Measurements from ENCODE around the gene AMBP. TPM values are rescaled to one million over a fixed set of nuclear protein-coding genes. Genes with fewer than 3 reads are reported as not detected.

The AMBP gene
- total RNA-seq, 6 experiments from 2014 or later: 2,202 to 7,072 (median 5,221) TPM

DNA sequence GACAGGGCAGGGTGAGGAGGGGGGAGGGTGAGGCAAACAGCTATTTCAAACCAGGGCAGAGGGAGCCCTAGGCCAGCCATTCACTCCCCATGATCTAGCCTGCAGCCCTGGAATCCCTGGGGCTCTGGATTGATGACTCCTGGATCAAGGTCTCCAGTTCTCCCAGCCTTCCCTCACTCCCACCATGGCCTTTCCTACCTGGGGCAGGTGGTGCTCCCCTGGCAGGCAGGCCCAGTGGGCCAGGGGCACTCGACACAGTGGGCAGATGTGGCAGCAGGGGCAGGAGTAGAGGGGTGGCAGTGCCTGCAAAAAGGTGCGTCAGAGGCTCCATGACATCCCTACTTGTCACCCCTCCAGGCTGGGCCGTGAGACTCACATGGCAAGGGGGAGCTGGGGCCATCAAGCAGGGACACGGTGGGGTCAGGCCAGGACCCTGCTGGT, 15.0 kb upstream of the AMBP start:
- peak in 1 of 3 donors; percentile 37 for DNase-seq
- WGBS (ENCODE audit: insufficient coverage, low coverage, low lambda C conversion rate, missing lambda C conversion rate): no CpG with 5 or more reads among the region's 4 CpGs

DNA sequence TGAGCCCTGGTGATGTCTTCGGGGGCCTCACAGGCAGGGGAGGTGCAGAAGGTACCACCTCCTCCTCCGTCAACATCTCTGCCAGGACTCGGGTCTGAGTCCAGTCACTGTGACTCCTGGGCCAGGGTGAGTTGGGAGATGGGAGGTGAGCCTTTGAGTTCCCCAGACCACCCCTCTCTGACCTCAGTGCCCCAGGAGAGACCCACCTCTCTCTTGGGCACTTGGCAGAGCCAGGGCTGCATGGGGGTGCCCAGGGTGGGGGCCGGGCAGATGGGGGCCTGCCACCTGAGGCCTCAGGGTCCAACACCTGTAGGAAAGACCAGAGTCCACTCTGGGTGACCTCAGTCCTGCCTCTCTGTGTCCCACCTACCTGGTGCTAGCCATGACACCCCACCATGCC, 14.2 kb upstream of the AMBP start:
- DNase-seq: peak in 1 of 3 donors; percentile 31
- Histone ChIP-seq H3K4me1 (no peaks in the 10 kb centered on the region), H3K27ac (no peak overlapping the region), H3K9me3 (no peaks in the 10 kb centered on the region), H3K36me3 (peaks cover 0 to 4% (median 0%) of the 10 kb centered on the region in 4 donors), H3K4me3 (no peak overlapping the region), H3K27me3 (no peaks in the 10 kb centered on the region)
- no peak for TF ChIP-seq POLR2A (IDR thresholded peaks at IDR 0.05)
- TF ChIP-seq, protein P1, sequence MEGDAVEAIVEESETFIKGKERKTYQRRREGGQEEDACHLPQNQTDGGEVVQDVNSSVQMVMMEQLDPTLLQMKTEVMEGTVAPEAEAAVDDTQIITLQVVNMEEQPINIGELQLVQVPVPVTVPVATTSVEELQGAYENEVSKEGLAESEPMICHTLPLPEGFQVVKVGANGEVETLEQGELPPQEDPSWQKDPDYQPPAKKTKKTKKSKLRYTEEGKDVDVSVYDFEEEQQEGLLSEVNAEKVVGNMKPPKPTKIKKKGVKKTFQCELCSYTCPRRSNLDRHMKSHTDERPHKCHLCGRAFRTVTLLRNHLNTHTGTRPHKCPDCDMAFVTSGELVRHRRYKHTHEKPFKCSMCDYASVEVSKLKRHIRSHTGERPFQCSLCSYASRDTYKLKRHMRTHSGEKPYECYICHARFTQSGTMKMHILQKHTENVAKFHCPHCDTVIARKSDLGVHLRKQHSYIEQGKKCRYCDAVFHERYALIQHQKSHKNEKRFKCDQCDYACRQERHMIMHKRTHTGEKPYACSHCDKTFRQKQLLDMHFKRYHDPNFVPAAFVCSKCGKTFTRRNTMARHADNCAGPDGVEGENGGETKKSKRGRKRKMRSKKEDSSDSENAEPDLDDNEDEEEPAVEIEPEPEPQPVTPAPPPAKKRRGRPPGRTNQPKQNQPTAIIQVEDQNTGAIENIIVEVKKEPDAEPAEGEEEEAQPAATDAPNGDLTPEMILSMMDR (IDR thresholded peaks at IDR 0.05): no peak
- no peak for ATAC-seq
- intact Hi-C loops (cut with DNase I): no loop called here
- WGBS (ENCODE audit: insufficient coverage, low coverage, low lambda C conversion rate, missing lambda C conversion rate): 83% methylated on average over 1 of the region's 4 CpGs

More for the DNA sequence above, 15.0 kb upstream of the AMBP start:
- Histone ChIP-seq H3K4me1 (peaks cover 0 to 6% (median 0%) of the 10 kb centered on the region in 4 donors), H3K27ac (no peak overlapping the region), H3K27me3 (no peaks in the 10 kb centered on the region), H3K9me3 (no peaks in the 10 kb centered on the region), H3K36me3 (peaks cover 0 to 4% (median 0%) of the 10 kb centered on the region in 4 donors), H3K4me3 (no peak overlapping the region)
- intact Hi-C loops (cut with DNase I): no loop called here
- ATAC-seq: no peak
- TF ChIP-seq, protein P1 (IDR thresholded peaks at IDR 0.05): no peak
- no peak for TF ChIP-seq POLR2A (IDR thresholded peaks at IDR 0.05)

DNA sequence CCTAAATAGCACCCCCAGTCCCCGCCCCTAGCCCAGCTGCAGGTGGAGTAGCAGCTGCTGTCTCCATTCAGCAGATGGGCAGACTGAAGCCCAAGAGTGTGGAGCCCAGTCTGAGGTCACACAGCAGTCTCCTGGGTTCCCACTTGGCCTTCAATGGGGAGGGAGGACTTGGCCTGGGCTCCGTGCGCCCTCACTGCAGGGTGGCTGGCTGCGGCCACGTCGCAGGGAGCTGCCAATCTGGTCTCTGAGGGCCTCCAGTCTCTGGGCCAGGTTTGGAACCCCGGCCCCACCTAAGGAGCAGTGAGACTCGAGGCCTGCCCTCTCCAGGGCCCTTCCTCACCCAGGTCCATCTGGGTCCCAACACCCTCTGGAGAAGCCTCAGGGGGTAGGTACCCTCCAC, 13.6 kb upstream of the AMBP start:
- WGBS (ENCODE audit: insufficient coverage, low coverage, low lambda C conversion rate, missing lambda C conversion rate): no CpG with 5 or more reads among the region's 8 CpGs
- intact Hi-C loops (cut with DNase I): no loop called here
- ATAC-seq (no peak), DNase-seq (peak in 1 of 3 donors; percentile 31)
- peaks cover 0 to 4% (median 0%) of the 10 kb centered on the region in 4 donors for H3K36me3 ChIP-seq
- no peaks in the 10 kb centered on the region for H3K27me3 ChIP-seq
- no peaks in the 10 kb centered on the region for H3K9me3 ChIP-seq
- no peak overlapping the region for H3K4me3 ChIP-seq
- no peak overlapping the region for H3K27ac ChIP-seq
- no peak for TF ChIP-seq POLR2A (IDR thresholded peaks at IDR 0.05)
- TF ChIP-seq, protein P1 (IDR thresholded peaks at IDR 0.05): no peak
- H3K4me1 ChIP-seq: no peaks in the 10 kb centered on the region

DNA sequence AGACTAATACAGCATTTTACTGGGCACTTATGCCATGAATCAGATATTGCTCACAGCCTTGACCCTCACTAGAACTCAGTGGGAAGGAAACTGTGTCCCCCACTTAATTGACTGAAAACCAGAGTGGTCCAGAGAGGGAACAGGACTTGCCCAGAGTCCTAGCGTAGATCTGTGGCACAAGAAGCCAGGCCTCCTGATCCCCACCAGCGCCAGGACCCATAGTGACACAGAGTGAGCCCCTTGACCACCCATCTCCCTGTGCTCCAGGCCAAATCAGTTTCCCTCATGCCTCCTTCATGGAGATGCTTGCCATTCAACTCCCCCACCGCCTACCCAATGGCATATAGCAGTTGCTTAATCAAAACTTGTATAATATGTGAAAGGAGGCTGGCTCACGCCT, 12.7 kb upstream of the AMBP start:
- H3K9me3 ChIP-seq: no peaks in the 10 kb centered on the region
- no peak overlapping the region for H3K4me3 ChIP-seq
- no peaks in the 10 kb centered on the region for H3K4me1 ChIP-seq
- H3K27ac ChIP-seq: no peak overlapping the region
- DNase-seq (peak in 1 of 3 donors; percentile 31), ATAC-seq (no peak)
- TF ChIP-seq, protein P1 (IDR thresholded peaks at IDR 0.05): no peak
- TF ChIP-seq POLR2A (IDR thresholded peaks at IDR 0.05): no peak
- WGBS (ENCODE audit: insufficient coverage, low coverage, low lambda C conversion rate, missing lambda C conversion rate): no CpG with 5 or more reads among the region's 4 CpGs
- H3K27me3 ChIP-seq: no peaks in the 10 kb centered on the region
- peaks cover 0 to 4% (median 0%) of the 10 kb centered on the region in 4 donors for H3K36me3 ChIP-seq
- intact Hi-C loops (cut with DNase I): no loop called here

Data from right lobe of liver (tissue), 6 donors.